Muscle of leg (tissue), 11 donors: ENCODE measurements around the gene MTHFD1. TPM values are rescaled to one million over a fixed set of nuclear protein-coding genes. Genes with fewer than 3 reads are reported as not detected.

ENCODE experiments used
- DNase-seq: peaks from one replicate; pipeline ENCODE4 v3.0.0; 2013
- H3K27ac ChIP-seq: one replicate; pipeline ENCODE4 v1.5.1; 2013; ENCODE audit warnings: mild to moderate bottlenecking, low read length, control low read depth
- H3K27me3 ChIP-seq: one replicate; pipeline ENCODE4 v1.6.1; 2013; ENCODE audit warnings: low read length; ENCODE audit not compliant: control insufficient read depth, insufficient read depth
- H3K36me3 ChIP-seq: one replicate; pipeline ENCODE4 v1.6.1; 2013; ENCODE audit warnings: low read length; ENCODE audit not compliant: control insufficient read depth, insufficient read depth
- H3K4me1 ChIP-seq: one replicate; pipeline ENCODE4 v1.6.1; 2013; ENCODE audit warnings: low read length; ENCODE audit not compliant: control insufficient read depth, insufficient read depth
- H3K4me3 ChIP-seq: one replicate; pipeline ENCODE4 v1.5.1; 2013; ENCODE audit warnings: low read length, control low read depth
- H3K9me3 ChIP-seq: replicated peaks from 2 replicates; pipeline ENCODE4 v1.6.1; 2013; ENCODE audit warnings: low read depth, low read length; ENCODE audit not compliant: control insufficient read depth
- WGBS: methylation state at CpG from one replicate; pipeline ENCODE4 v1.1.5; 2013; ENCODE audit warnings: missing lambda C conversion rate; ENCODE audit not compliant: insufficient coverage; 5-methylcytosine and 5-hydroxymethylcytosine counted together
- polyA plus RNA-seq, 8 donors: library from polyadenylated mRNA; unstranded; fragments of 120-200 nt; gene quantifications; one replicate each; pipeline versions ENCODE4 v1.2.1 to v1.2.3, GENCODE V29; 2013; ENCODE audit warnings: inconsistent platforms in 1 of 8, low replicate concordance in 1 of 8; ENCODE audit not compliant: insufficient read length in 8 of 8, insufficient read depth in 1 of 8
- total RNA-seq: library from RNA; stranded (reverse); fragments of 120-200 nt; gene quantifications from one replicate; pipeline ENCODE4 v1.2.4, GENCODE V29; 2013

The MTHFD1 gene
- total and polyA plus RNA-seq, 9 donors, result 21.2 to 52.9 (median 45.4) TPM

- H3K27ac ChIP-seq, result no peak overlapping the region
- H3K36me3 ChIP-seq, result peaks cover 56% of the 10 kb centered on the region
- WGBS, result 94% methylated on average over 11 of the region's 11 CpGs
Measured at GRCh38 chr14:64444140-64444539, 56.0 kb downstream of the MTHFD1 start.

GRCh38 chr14:64444984-64445845 lies 57.1 kb downstream of the MTHFD1 start:
- Histone ChIP-seq H3K27ac (peak overlapping the region; percentile 42), H3K9me3 (no peaks in the 10 kb centered on the region), H3K4me1 (peaks cover 6% of the 10 kb centered on the region), H3K36me3 (peaks cover 62% of the 10 kb centered on the region), H3K4me3 (no peak overlapping the region), H3K27me3 (no peaks in the 10 kb centered on the region)
- DNase-seq, result peak; percentile 26
- 90% methylated on average over 3 of the region's 7 CpGs for WGBS

More at GRCh38 chr14:64444140-64444539, 56.0 kb downstream of the MTHFD1 start:
- DNase-seq, result no peak
- Histone ChIP-seq H3K9me3 (no peaks in the 10 kb centered on the region), H3K4me3 (no peak overlapping the region), H3K4me1 (peaks cover 6% of the 10 kb centered on the region), H3K27me3 (no peaks in the 10 kb centered on the region)

- no peaks in the 10 kb centered on the region for H3K9me3 ChIP-seq
- no peak overlapping the region for H3K4me3 ChIP-seq
- no peak overlapping the region for H3K27ac ChIP-seq
- H3K4me1 ChIP-seq, result peaks cover 6% of the 10 kb centered on the region
- WGBS, result 87% methylated on average over 3 of the region's 5 CpGs
- DNase-seq, result no peak
- H3K36me3 ChIP-seq, result peaks cover 52% of the 10 kb centered on the region
- H3K27me3 ChIP-seq, result no peaks in the 10 kb centered on the region
Measured at GRCh38 chr14:64447876-64448670, 59.9 kb downstream of the MTHFD1 start.

- H3K27ac ChIP-seq, result no peak overlapping the region
- H3K27me3 ChIP-seq, result no peaks in the 10 kb centered on the region
- no peak overlapping the region for H3K4me3 ChIP-seq
- no peak for DNase-seq
- H3K9me3 ChIP-seq, result no peaks in the 10 kb centered on the region
- H3K4me1 ChIP-seq, result peaks cover 4% of the 10 kb centered on the region
- peaks cover 45% of the 10 kb centered on the region for H3K36me3 ChIP-seq
- WGBS, result 100% methylated on average over 1 of the region's 2 CpGs
Measured at GRCh38 chr14:64450255-64450654, 62.1 kb downstream of the MTHFD1 start.

GRCh38 chr14:64454671-64455070 lies 66.5 kb downstream of the MTHFD1 start:
- 93% methylated on average over 9 of the region's 10 CpGs for WGBS

GRCh38 chr14:64459405-64460136 lies 71.4 kb downstream of the MTHFD1 start:
- peaks cover 8% of the 10 kb centered on the region for H3K36me3 ChIP-seq
- 17% methylated on average over 1 of the region's 4 CpGs for WGBS
- H3K9me3 ChIP-seq, result no peaks in the 10 kb centered on the region
- peak; percentile 10 for DNase-seq
- peaks cover 2% of the 10 kb centered on the region for H3K4me1 ChIP-seq
- H3K27ac ChIP-seq, result no peak overlapping the region
- no peak overlapping the region for H3K4me3 ChIP-seq
- peaks cover 2% of the 10 kb centered on the region for H3K27me3 ChIP-seq

More at GRCh38 chr14:64454671-64455070, 66.5 kb downstream of the MTHFD1 start:
- no peak overlapping the region for H3K27ac ChIP-seq
- no peak for DNase-seq
- no peak overlapping the region for H3K4me3 ChIP-seq
- H3K27me3 ChIP-seq, result no peaks in the 10 kb centered on the region
- H3K36me3 ChIP-seq, result peaks cover 26% of the 10 kb centered on the region
- no peaks in the 10 kb centered on the region for H3K4me1 ChIP-seq
- H3K9me3 ChIP-seq, result no peaks in the 10 kb centered on the region

- 95% methylated on average over 3 of the region's 3 CpGs for WGBS
- H3K9me3 ChIP-seq, result no peaks in the 10 kb centered on the region
- DNase-seq, result no peak
- H3K4me3 ChIP-seq, result no peak overlapping the region
- H3K27me3 ChIP-seq, result peaks cover 5% of the 10 kb centered on the region
- peaks cover 6% of the 10 kb centered on the region for H3K36me3 ChIP-seq
- H3K4me1 ChIP-seq, result peaks cover 8% of the 10 kb centered on the region
- H3K27ac ChIP-seq, result no peak overlapping the region
Measured at GRCh38 chr14:64461221-64461620, 73.1 kb downstream of the MTHFD1 start.

GRCh38 chr14:64463195-64463594 lies 75.0 kb downstream of the MTHFD1 start:
- WGBS, result no CpG with 5 or more reads among the region's 2 CpGs
- Histone ChIP-seq H3K4me1 (peaks cover 8% of the 10 kb centered on the region), H3K27ac (no peak overlapping the region), H3K36me3 (peaks cover 2% of the 10 kb centered on the region), H3K4me3 (no peak overlapping the region), H3K27me3 (peaks cover 5% of the 10 kb centered on the region), H3K9me3 (no peaks in the 10 kb centered on the region)
- no peak for DNase-seq

- peaks cover 2% of the 10 kb centered on the region for H3K36me3 ChIP-seq
- WGBS, result 96% methylated on average over 5 of the region's 6 CpGs
- no peak overlapping the region for H3K4me3 ChIP-seq
- no peaks in the 10 kb centered on the region for H3K9me3 ChIP-seq
- peaks cover 8% of the 10 kb centered on the region for H3K4me1 ChIP-seq
- H3K27me3 ChIP-seq, result peaks cover 5% of the 10 kb centered on the region
- no peak overlapping the region for H3K27ac ChIP-seq
- no peak for DNase-seq
Measured at GRCh38 chr14:64463873-64464272, 75.7 kb downstream of the MTHFD1 start.
